Measurements from ENCODE around the gene ZNF627. TPM values are rescaled to one million over a fixed set of nuclear protein-coding genes. Genes with fewer than 3 reads are reported as not detected.

The ZNF627 gene
- 1 to 10 TPM; 3.7 to 4.8 TPM for total RNA-seq

- peak within 1 kb of the TSS; percentile 84 for H3K4me3 Mint-ChIP-seq
- H3K36me3 Mint-ChIP-seq (ENCODE audit: low read depth), result peaks cover 16% of the 10 kb centered on the region
- DNase-seq (peak; percentile 99), ATAC-seq (peak; percentile 100)
- peaks cover 25% of the 10 kb centered on the region for H3K4me1 Mint-ChIP-seq (ENCODE audit: low read depth)
- H3K9me3 Mint-ChIP-seq (ENCODE audit: insufficient read depth), result no peaks in the 10 kb centered on the region
- CTCF ChIA-PET, result interaction anchor here (0.9 to 1.0 kb wide), 2 partner anchors 9 to 61 kb away, joined by 3 read pairs; no protein-coding TSS in a partner anchor
- POLR2A ChIA-PET, result interaction anchor here (0.8 kb wide), 1 partner anchor 16 kb away, joined by 3 read pairs; no protein-coding TSS in a partner anchor
- H3K27ac Mint-ChIP-seq, result peak within 1 kb of the TSS; percentile 85
- H3K27me3 Mint-ChIP-seq (ENCODE audit: low read depth), result no peaks in the 10 kb centered on the region
Observed at GRCh38 chr19:11597202-11598102, at the start of gene ZNF627. Gene ZNF627, plus strand, starts transcription at chr19:11597483. Its CDS starts 145 bp downstream, at chr19:11597628.

- ATAC-seq, result no peak
- no peaks in the 10 kb centered on the region for H3K9me3 Mint-ChIP-seq (ENCODE audit: insufficient read depth)
- ChIA-PET CTCF (no interaction called here), POLR2A (no interaction called here)
- peaks cover 6% of the 10 kb centered on the region for H3K36me3 Mint-ChIP-seq (ENCODE audit: low read depth)
- peaks cover 3% of the 10 kb centered on the region for H3K4me1 Mint-ChIP-seq (ENCODE audit: low read depth)
- H3K27ac Mint-ChIP-seq, result no peak overlapping the region
- no peak overlapping the region for H3K4me3 Mint-ChIP-seq
- no peaks in the 10 kb centered on the region for H3K27me3 Mint-ChIP-seq (ENCODE audit: low read depth)
- DNase-seq, result no peak
Observed at GRCh38 chr19:11547929-11548700, 49.2 kb upstream of the ZNF627 start.

GRCh38 chr19:11549386-11549953 is 47.8 kb upstream of the ZNF627 start:
- Mint-ChIP-seq H3K4me3 (no peak overlapping the region), H3K27me3 (ENCODE audit: low read depth) (no peaks in the 10 kb centered on the region), H3K9me3 (ENCODE audit: insufficient read depth) (no peaks in the 10 kb centered on the region), H3K27ac (no peak overlapping the region), H3K4me1 (ENCODE audit: low read depth) (peaks cover 15% of the 10 kb centered on the region), H3K36me3 (ENCODE audit: low read depth) (peaks cover 16% of the 10 kb centered on the region)
- DNase-seq (no peak), ATAC-seq (no peak)
- POLR2A ChIA-PET, result no interaction called here
- CTCF ChIA-PET, result no interaction called here

- Mint-ChIP-seq H3K9me3 (ENCODE audit: insufficient read depth) (no peaks in the 10 kb centered on the region), H3K4me1 (ENCODE audit: low read depth) (peaks cover 16% of the 10 kb centered on the region), H3K27ac (no peak overlapping the region), H3K4me3 (no peak overlapping the region), H3K36me3 (ENCODE audit: low read depth) (peaks cover 18% of the 10 kb centered on the region), H3K27me3 (ENCODE audit: low read depth) (no peaks in the 10 kb centered on the region)
- POLR2A ChIA-PET, result no interaction called here
- CTCF ChIA-PET, result no interaction called here
- ATAC-seq (no peak), DNase-seq (no peak)
Observed at GRCh38 chr19:11550265-11550664, 47.0 kb upstream of the ZNF627 start.

GRCh38 chr19:11551603-11552235 is 45.6 kb upstream of the ZNF627 start:
- Mint-ChIP-seq H3K27ac (no peak overlapping the region), H3K27me3 (ENCODE audit: low read depth) (no peaks in the 10 kb centered on the region), H3K9me3 (ENCODE audit: insufficient read depth) (no peaks in the 10 kb centered on the region), H3K4me1 (ENCODE audit: low read depth) (peaks cover 21% of the 10 kb centered on the region), H3K36me3 (ENCODE audit: low read depth) (peaks cover 23% of the 10 kb centered on the region), H3K4me3 (no peak overlapping the region)
- CTCF ChIA-PET, result interaction anchor here (1.1 to 1.3 kb wide), 2 partner anchors 9 to 15 kb away, joined by 3 to 5 read pairs; no protein-coding TSS in a partner anchor
- DNase-seq, result no peak
- POLR2A ChIA-PET, result no interaction called here
- ATAC-seq, result peak; percentile 52

- no peaks in the 10 kb centered on the region for H3K27me3 Mint-ChIP-seq (ENCODE audit: low read depth)
- no peaks in the 10 kb centered on the region for H3K9me3 Mint-ChIP-seq (ENCODE audit: insufficient read depth)
- peaks cover 28% of the 10 kb centered on the region for H3K36me3 Mint-ChIP-seq (ENCODE audit: low read depth)
- H3K4me1 Mint-ChIP-seq (ENCODE audit: low read depth), result peaks cover 30% of the 10 kb centered on the region
- DNase-seq (no peak), ATAC-seq (no peak)
- H3K4me3 Mint-ChIP-seq, result no peak overlapping the region
- ChIA-PET CTCF (interaction anchor here (1.1 to 1.3 kb wide), 2 partner anchors 10 to 16 kb away, joined by 3 to 5 read pairs; no protein-coding TSS in a partner anchor), POLR2A (no interaction called here)
- no peak overlapping the region for H3K27ac Mint-ChIP-seq
Observed at GRCh38 chr19:11552666-11553372, 44.5 kb upstream of the ZNF627 start.

- Mint-ChIP-seq H3K27me3 (ENCODE audit: low read depth) (no peaks in the 10 kb centered on the region), H3K36me3 (ENCODE audit: low read depth) (peaks cover 34% of the 10 kb centered on the region), H3K4me3 (no peak overlapping the region), H3K27ac (peak overlapping the region; percentile 62), H3K9me3 (ENCODE audit: insufficient read depth) (no peaks in the 10 kb centered on the region), H3K4me1 (ENCODE audit: low read depth) (peaks cover 36% of the 10 kb centered on the region)
- DNase-seq, result peak; percentile 53
- POLR2A ChIA-PET, result no interaction called here
- CTCF ChIA-PET, result interaction anchor here (1.5 to 1.6 kb wide), 2 partner anchors 32 to 39 kb away, joined by 3 to 4 read pairs; no protein-coding TSS in a partner anchor
- ATAC-seq, result no peak
Observed at GRCh38 chr19:11554160-11554559, 43.1 kb upstream of the ZNF627 start.

GRCh38 chr19:11555246-11555645 is 42.0 kb upstream of the ZNF627 start:
- Mint-ChIP-seq H3K9me3 (ENCODE audit: insufficient read depth) (no peaks in the 10 kb centered on the region), H3K4me1 (ENCODE audit: low read depth) (peaks cover 40% of the 10 kb centered on the region), H3K27ac (no peak overlapping the region), H3K27me3 (ENCODE audit: low read depth) (no peaks in the 10 kb centered on the region), H3K36me3 (ENCODE audit: low read depth) (peaks cover 36% of the 10 kb centered on the region), H3K4me3 (no peak overlapping the region)
- DNase-seq (no peak), ATAC-seq (no peak)
- ChIA-PET POLR2A (no interaction called here), CTCF (interaction anchor here (1.5 to 1.6 kb wide), 2 partner anchors 31 to 38 kb away, joined by 3 to 4 read pairs; no protein-coding TSS in a partner anchor)

- no peaks in the 10 kb centered on the region for H3K9me3 Mint-ChIP-seq (ENCODE audit: insufficient read depth)
- H3K36me3 Mint-ChIP-seq (ENCODE audit: low read depth), result peaks cover 36% of the 10 kb centered on the region
- peaks cover 48% of the 10 kb centered on the region for H3K4me1 Mint-ChIP-seq (ENCODE audit: low read depth)
- ChIA-PET CTCF (interaction anchor here (4.8 kb wide), 1 partner anchor 21 kb away, joined by 23 read pairs; no protein-coding TSS in a partner anchor), POLR2A (no interaction called here)
- DNase-seq, result no peak
- no peak overlapping the region for H3K27ac Mint-ChIP-seq
- H3K27me3 Mint-ChIP-seq (ENCODE audit: low read depth), result no peaks in the 10 kb centered on the region
- H3K4me3 Mint-ChIP-seq, result peak overlapping the region; percentile 42
- no peak for ATAC-seq
Observed at GRCh38 chr19:11556634-11557420, 40.5 kb upstream of the ZNF627 start.

Measured in activated CD8-positive, alpha-beta T cell treated with anti-CD3 and anti-CD28 coated beads, Interleukin-2, amount 10 ng/mL, durations not matched to agents 7 days and 5 days (primary cell).